Suprapubic skin (tissue), 4 donors: ENCODE measurements around the gene MAPK8IP2. TPM values are rescaled to one million over a fixed set of nuclear protein-coding genes. Genes with fewer than 3 reads are reported as not detected.
"Not testable (repeated sequence)": the region's sequence is repeated elsewhere in the genome, so short reads cannot be mapped to it uniquely, and the experiment has no call there.

Experiments
- DNase-seq, 2 donors: peaks; one replicate each; pipeline ENCODE4 v3.0.0-alpha.2; 2019; ENCODE audit warnings: low spot score in 2 of 2
- H3K27ac ChIP-seq: fragments of 200-600 bp; sonication (generic); one replicate; pipeline ENCODE4 v1.5.1; 2019
- H3K27me3 ChIP-seq: fragments of 200-600 bp; sonication (generic); one replicate; pipeline ENCODE4 v1.5.1; 2019
- H3K36me3 ChIP-seq: fragments of 200-600 bp; sonication (generic); one replicate; pipeline ENCODE4 v1.5.1; 2019
- H3K4me1 ChIP-seq: fragments of 200-600 bp; sonication (generic); one replicate; pipeline ENCODE4 v1.5.1; 2019
- H3K4me3 ChIP-seq: fragments of 200-600 bp; sonication (generic); one replicate; pipeline ENCODE4 v1.5.1; 2019; ENCODE audit warnings: mild to moderate bottlenecking
- H3K9me3 ChIP-seq: fragments of 200-600 bp; sonication (generic); one replicate; pipeline ENCODE4 v1.5.1; 2019
- EP300 ChIP-seq: sonication (generic); formaldehyde crosslinking; IDR thresholded peaks from one replicate; pipeline ENCODE4 v1.6.1; 2017; ENCODE audit warnings: antibody characterized with exemption
- POLR2A ChIP-seq, 2 donors: fragments of 450-650 bp; IDR thresholded peaks; one replicate each; pipeline ENCODE4 v1.6.1; 2017; ENCODE audit warnings: antibody characterized with exemption in 2 of 2, mild to moderate bottlenecking in 2 of 2, moderate library complexity in 2 of 2
- POLR2AphosphoS5 ChIP-seq, 3 donors: sonication (generic); formaldehyde crosslinking; IDR thresholded peaks; one replicate each; pipeline ENCODE4 v1.6.1; 2017; ENCODE audit warnings: antibody characterized with exemption in 3 of 3
- WGBS: methylation state at CpG from one replicate; pipeline ENCODE4 v1.1.5; 2018; 5-methylcytosine and 5-hydroxymethylcytosine counted together
- total RNA-seq, 4 donors: library from RNA; depleted of rRNA; stranded (reverse); fragments of >200 nt; gene quantifications; one replicate each; pipeline ENCODE4 v1.1.0, GENCODE V29; 2016
- TF ChIP-seq, protein P1 (sequence below), 2 donors: fragments of 200-600 bp in 1 of 2; fragments of 450-650 bp in 1 of 2; sonication (generic) in 1 of 2; IDR thresholded peaks; one replicate each; pipeline ENCODE4 v1.5.1; 2016 to 2019; ENCODE audit warnings: antibody characterized with exemption in 2 of 2, mild to moderate bottlenecking in 1 of 2, moderate library complexity in 1 of 2

The MAPK8IP2 gene
- total RNA-seq, 4 donors from 2014 or later: 2.6 to 4.4 (median 3.7) TPM

DNA sequence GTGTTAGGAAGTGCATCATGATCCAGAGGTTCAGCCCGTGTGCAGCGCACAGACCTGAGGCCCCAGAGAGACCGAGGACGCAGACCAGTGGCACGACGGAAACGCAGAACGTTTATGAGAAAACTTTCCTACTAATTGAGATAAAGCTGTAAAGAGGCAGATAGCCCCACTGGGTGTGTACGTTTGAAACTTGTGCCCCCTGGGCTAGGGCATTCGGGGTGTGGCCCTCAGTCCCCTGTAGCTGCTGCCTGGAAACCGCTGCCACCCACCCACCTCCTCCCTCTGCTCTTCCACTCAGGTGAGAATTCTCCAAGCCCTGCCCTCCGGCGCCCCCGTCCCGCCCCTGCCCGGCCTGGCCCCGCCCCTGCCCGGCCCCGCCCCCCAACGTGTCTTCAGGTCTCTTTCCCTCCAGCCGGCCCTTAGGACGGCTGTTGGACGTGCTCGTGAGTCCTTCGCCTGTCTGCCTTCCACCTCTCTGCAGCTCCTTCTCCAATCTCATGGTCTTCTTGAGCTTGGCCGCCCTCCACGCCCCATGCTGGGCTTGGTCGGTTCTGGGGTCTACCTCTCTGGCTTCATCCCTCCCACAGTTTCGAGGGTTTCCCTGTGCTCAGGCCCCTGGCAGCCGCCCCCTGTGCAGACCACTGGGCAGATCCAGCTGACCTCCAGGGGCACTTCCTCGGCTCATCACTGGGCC, 12.1 kb downstream of the MAPK8IP2 start:
- H3K4me3 ChIP-seq: no peak overlapping the region
- no peak for TF ChIP-seq POLR2A (IDR thresholded peaks at IDR 0.05)
- DNase-seq: no peak
- H3K36me3 ChIP-seq: no peaks in the 10 kb centered on the region
- 32% methylated on average over 21 of the region's 31 CpGs for WGBS
- H3K27ac ChIP-seq: no peak overlapping the region
- peaks cover 17% of the 10 kb centered on the region for H3K4me1 ChIP-seq
- no peaks in the 10 kb centered on the region for H3K9me3 ChIP-seq
- H3K27me3 ChIP-seq: peaks cover 22% of the 10 kb centered on the region

DNA sequence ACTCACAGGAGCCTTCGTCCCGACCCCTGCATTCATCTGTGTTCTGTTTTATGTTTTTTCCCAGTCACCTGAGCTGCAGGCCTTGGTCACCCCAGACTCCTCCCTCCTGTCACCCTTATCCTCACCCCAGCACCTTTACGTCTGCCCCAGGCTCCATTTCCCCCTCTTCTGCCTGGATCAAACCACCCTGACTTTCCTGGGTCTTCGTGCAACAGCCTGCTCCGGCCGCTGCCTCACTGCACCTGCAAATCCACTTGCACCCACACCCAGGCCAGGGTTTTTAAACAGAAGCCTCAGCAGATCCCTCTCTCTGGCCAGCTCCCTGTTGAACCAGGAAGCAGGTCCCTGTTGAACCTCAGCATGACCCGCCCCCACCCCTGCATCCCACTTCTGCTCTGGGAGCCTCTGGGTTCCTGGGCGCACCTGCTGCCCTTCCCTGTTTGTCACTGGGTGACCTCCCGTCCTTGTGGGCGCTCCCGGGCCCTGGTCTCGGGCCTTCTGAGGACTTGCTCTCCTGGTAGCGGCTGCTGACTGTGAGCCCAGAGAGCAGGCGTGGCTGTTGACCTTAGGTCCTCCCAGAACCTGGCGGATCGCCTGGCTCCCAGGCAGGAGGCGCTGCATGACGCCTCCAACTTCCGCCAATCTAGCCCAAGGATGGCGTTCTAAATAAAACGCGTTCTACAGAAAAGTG, 12.8 kb downstream of the MAPK8IP2 start:
- DNase-seq: no peak
- Histone ChIP-seq H3K9me3 (no peaks in the 10 kb centered on the region), H3K4me3 (no peak overlapping the region), H3K27me3 (peaks cover 17% of the 10 kb centered on the region), H3K4me1 (peaks cover 17% of the 10 kb centered on the region), H3K27ac (peak overlapping the region; percentile 42), H3K36me3 (no peaks in the 10 kb centered on the region)
- TF ChIP-seq, protein P1, sequence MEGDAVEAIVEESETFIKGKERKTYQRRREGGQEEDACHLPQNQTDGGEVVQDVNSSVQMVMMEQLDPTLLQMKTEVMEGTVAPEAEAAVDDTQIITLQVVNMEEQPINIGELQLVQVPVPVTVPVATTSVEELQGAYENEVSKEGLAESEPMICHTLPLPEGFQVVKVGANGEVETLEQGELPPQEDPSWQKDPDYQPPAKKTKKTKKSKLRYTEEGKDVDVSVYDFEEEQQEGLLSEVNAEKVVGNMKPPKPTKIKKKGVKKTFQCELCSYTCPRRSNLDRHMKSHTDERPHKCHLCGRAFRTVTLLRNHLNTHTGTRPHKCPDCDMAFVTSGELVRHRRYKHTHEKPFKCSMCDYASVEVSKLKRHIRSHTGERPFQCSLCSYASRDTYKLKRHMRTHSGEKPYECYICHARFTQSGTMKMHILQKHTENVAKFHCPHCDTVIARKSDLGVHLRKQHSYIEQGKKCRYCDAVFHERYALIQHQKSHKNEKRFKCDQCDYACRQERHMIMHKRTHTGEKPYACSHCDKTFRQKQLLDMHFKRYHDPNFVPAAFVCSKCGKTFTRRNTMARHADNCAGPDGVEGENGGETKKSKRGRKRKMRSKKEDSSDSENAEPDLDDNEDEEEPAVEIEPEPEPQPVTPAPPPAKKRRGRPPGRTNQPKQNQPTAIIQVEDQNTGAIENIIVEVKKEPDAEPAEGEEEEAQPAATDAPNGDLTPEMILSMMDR (IDR thresholded peaks at IDR 0.05): no peak
- TF ChIP-seq EP300 (no peak), POLR2A (IDR thresholded peaks at IDR 0.05) (no peak), POLR2AphosphoS5 (IDR thresholded peaks at IDR 0.05) (no peak)
- WGBS: 70% methylated on average over 22 of the region's 22 CpGs

DNA sequence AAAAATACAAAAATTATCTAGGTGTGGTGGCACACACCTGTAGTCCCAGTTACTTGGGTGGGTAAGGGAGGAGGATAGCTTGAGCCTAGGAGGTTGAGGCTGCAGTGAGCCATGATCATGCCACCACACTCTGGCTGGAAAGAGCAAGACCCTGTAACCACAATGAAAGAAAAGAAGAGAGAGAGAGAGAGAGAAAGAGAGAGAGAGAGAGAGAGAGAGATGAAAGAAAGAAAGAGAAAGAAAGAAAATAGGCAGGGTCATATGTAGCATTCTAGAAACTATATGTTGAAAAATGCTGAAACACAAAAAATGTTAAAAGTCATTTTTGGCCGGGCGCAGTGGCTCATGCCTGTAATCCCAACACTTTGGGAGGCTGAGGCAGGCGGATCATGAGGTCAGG, 13.7 kb downstream of the MAPK8IP2 start:
- not testable (repeated sequence) for H3K9me3 ChIP-seq, DNase-seq, H3K4me3 ChIP-seq, H3K27ac ChIP-seq, H3K36me3 ChIP-seq
- Histone ChIP-seq H3K27me3 (peaks cover 17% of the 10 kb centered on the region), H3K4me1 (peaks cover 17% of the 10 kb centered on the region)
- WGBS: 65% methylated on average over 3 of the region's 3 CpGs

DNA sequence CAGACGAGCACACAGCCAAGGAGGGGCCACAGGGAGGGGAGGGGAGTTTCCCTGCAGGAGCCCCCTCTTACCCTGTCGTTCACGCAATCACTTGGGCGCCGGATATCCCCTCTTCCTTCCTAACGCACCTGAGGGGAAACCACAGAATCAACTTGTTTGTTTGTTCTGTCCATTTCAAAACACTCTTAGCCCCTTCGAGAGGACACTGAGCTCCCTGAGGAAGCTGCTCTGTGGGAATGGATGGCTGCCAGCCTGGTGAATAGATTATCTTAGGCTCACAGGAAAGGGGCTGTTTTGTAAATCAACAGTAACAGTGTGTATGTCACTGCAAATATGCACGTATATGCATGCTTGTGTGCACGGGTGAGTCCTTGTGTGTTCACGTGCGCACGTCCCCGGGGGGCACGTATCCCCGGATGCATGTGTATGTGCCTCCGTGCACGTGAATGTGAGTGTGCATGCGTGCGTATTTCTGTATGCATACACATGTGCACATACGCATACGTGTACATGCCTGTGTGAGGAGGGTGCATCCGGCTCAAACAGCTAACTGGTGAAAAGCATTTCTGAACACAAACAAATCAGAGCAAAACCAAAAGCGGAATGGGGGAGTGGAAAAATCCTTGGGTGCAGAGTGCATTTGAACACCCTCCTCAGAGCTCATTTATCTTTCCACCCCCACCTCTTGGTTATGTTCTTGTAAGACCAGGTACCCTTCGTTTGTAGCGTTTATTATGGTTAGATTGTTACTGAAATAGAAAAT, 20.2 kb downstream of the MAPK8IP2 start:
- 16% methylated on average over 25 of the region's 25 CpGs for whole genome bisulfite sequencing
- peaks cover 37% of the 10 kb centered on the region for H3K4me1 ChIP-seq
- peak in 1 of 2 donors; percentile 85 for DNase-seq
- H3K27ac ChIP-seq: no peak overlapping the region
- peak overlapping the region; percentile 38 for H3K4me3 ChIP-seq
- H3K9me3 ChIP-seq: no peaks in the 10 kb centered on the region
- no peak for TF ChIP-seq POLR2A (IDR thresholded peaks at IDR 0.05)
- no peak for TF ChIP-seq POLR2AphosphoS5 (IDR thresholded peaks at IDR 0.05)
- TF ChIP-seq, protein P1 (IDR thresholded peaks at IDR 0.05): no peak
- no peak for TF ChIP-seq EP300
- H3K36me3 ChIP-seq: peaks cover 4% of the 10 kb centered on the region
- H3K27me3 ChIP-seq: no peaks in the 10 kb centered on the region

DNA sequence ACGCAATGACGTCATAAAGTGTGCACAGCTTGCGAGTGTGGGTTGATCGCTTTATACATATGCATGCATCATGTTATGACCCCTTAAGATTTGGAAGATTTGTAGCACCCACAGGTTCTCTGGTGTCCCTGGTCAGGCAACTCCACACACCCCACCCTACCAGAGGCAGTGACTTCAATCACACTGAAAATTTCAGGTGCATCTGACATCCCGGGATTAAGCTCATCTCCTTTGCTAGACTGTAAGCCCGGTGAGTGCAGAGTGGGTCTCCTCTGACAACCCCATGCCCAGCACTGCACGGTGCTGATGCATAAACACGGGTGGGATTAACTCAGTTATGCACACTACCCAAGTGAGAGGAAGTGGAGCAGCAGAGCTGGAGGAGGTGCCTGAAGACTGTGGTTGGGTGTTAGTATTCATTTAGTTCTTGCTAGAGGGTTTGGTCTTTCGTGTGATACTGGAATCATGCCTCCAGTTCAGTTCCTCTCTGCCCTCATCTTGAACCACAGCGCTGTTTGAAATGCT, 20.8 kb downstream of the MAPK8IP2 start:
- H3K27ac ChIP-seq: peak overlapping the region; percentile 67
- WGBS: 26% methylated on average over 10 of the region's 10 CpGs

More for the DNA sequence above, 20.8 kb downstream of the MAPK8IP2 start:
- no peaks in the 10 kb centered on the region for H3K9me3 ChIP-seq
- TF ChIP-seq POLR2AphosphoS5 (IDR thresholded peaks at IDR 0.05) (no peak), EP300 (no peak), POLR2A (IDR thresholded peaks at IDR 0.05) (no peak)
- TF ChIP-seq, protein P1 (IDR thresholded peaks at IDR 0.05): no peak
- DNase-seq: no peak
- no peaks in the 10 kb centered on the region for H3K27me3 ChIP-seq
- H3K36me3 ChIP-seq: peaks cover 11% of the 10 kb centered on the region
- H3K4me1 ChIP-seq: peaks cover 39% of the 10 kb centered on the region
- H3K4me3 ChIP-seq: peak overlapping the region; percentile 38
